ENCODE measurements around the gene TLN1. TPM values are rescaled to one million over a fixed set of nuclear protein-coding genes. Genes with fewer than 3 reads are reported as not detected.
A peak's percentile ranks its signal among the peaks of the same experiment; 100 is the strongest.

TLN1 gene
- total and polyA plus RNA-seq, 4 donors: 71.5 to 501 (median 262) TPM

- no peak overlapping the region for H3K4me3 ChIP-seq
- H3K9me3 ChIP-seq (ENCODE audit: control insufficient read depth in 4 of 4, insufficient read depth in 3 of 4, low read length in 3 of 4): no peaks in the 10 kb centered on the region
- H3K27ac ChIP-seq (ENCODE audit: low read depth in 1 of 2, low read length in 1 of 2): no peak overlapping the region
- ATAC-seq (ENCODE audit: insufficient read depth, low FRiP score) (no peak), DNase-seq (no peak)
- no peaks in the 10 kb centered on the region for H3K27me3 ChIP-seq (ENCODE audit: control insufficient read depth in 3 of 3, insufficient read depth in 3 of 3, low read length in 2 of 3)
- TF ChIP-seq CTCF (IDR thresholded peaks at IDR 0.05; ENCODE audit: control extremely low read depth, extremely low read depth): no peak
- 95% methylated on average over 14 of the region's 14 CpGs for WGBS, 2 donors
- no peak overlapping the region for H3K9ac ChIP-seq (ENCODE audit: insufficient read depth in 1 of 2, low read length in 2 of 2)
- no peaks in the 10 kb centered on the region for H3K4me1 ChIP-seq (ENCODE audit: control insufficient read depth in 5 of 5, insufficient read depth in 5 of 5, low read length in 5 of 5)
- peaks cover 68 to 92% (median 81%) of the 10 kb centered on the region in 4 donors for H3K36me3 ChIP-seq (ENCODE audit: control insufficient read depth in 4 of 4, insufficient read depth in 4 of 4, low read length in 4 of 4)
These were observed 14.7 kb downstream of the TLN1 start for GRCh38 chr9:35717132-35717870.

GRCh38 chr9:35716230-35716629, 15.8 kb downstream of the TLN1 start:
- TF ChIP-seq CTCF (IDR thresholded peaks at IDR 0.05; ENCODE audit: control extremely low read depth, extremely low read depth): no peak
- Histone ChIP-seq H3K9me3 (ENCODE audit: control insufficient read depth in 4 of 4, insufficient read depth in 3 of 4, low read length in 3 of 4) (no peaks in the 10 kb centered on the region), H3K27me3 (ENCODE audit: control insufficient read depth in 3 of 3, insufficient read depth in 3 of 3, low read length in 2 of 3) (no peaks in the 10 kb centered on the region), H3K27ac (ENCODE audit: low read depth in 1 of 2, low read length in 1 of 2) (no peak overlapping the region), H3K4me1 (ENCODE audit: control insufficient read depth in 5 of 5, insufficient read depth in 5 of 5, low read length in 5 of 5) (no peaks in the 10 kb centered on the region), H3K36me3 (ENCODE audit: control insufficient read depth in 4 of 4, insufficient read depth in 4 of 4, low read length in 4 of 4) (peaks cover 64 to 90% (median 78%) of the 10 kb centered on the region in 4 donors), H3K4me3 (no peak overlapping the region), H3K9ac (ENCODE audit: insufficient read depth in 1 of 2, low read length in 2 of 2) (no peak overlapping the region)
- ATAC-seq (ENCODE audit: insufficient read depth, low FRiP score): no peak
- peak in 1 of 3 donors; percentile 7 for DNase-seq
- WGBS, 2 donors: 94 to 98% methylated on average over 4 of the region's 4 CpGs

GRCh38 chr9:35714579-35715252, 17.3 kb downstream of the TLN1 start:
- Histone ChIP-seq H3K27me3 (ENCODE audit: control insufficient read depth in 3 of 3, insufficient read depth in 3 of 3, low read length in 2 of 3) (no peaks in the 10 kb centered on the region), H3K4me1 (ENCODE audit: control insufficient read depth in 5 of 5, insufficient read depth in 5 of 5, low read length in 5 of 5) (no peaks in the 10 kb centered on the region), H3K9me3 (ENCODE audit: control insufficient read depth in 4 of 4, insufficient read depth in 3 of 4, low read length in 3 of 4) (no peaks in the 10 kb centered on the region), H3K36me3 (ENCODE audit: control insufficient read depth in 4 of 4, insufficient read depth in 4 of 4, low read length in 4 of 4) (peaks cover 52 to 88% (median 75%) of the 10 kb centered on the region in 4 donors), H3K9ac (ENCODE audit: insufficient read depth in 1 of 2, low read length in 2 of 2) (no peak overlapping the region), H3K27ac (ENCODE audit: low read depth in 1 of 2, low read length in 1 of 2) (no peak overlapping the region), H3K4me3 (no peak overlapping the region)
- no peak for TF ChIP-seq CTCF (IDR thresholded peaks at IDR 0.05; ENCODE audit: control extremely low read depth, extremely low read depth)
- ATAC-seq (ENCODE audit: insufficient read depth, low FRiP score) (no peak), DNase-seq (no peak)
- WGBS, 2 donors: 97% methylated on average over 13 of the region's 13 CpGs
